SU-DHL-6 (cell line): ENCODE measurements around the gene DACH2.

Experiments used
- CTCF ChIP-seq: fragments of 200-600 bp; sonication (generic); IDR thresholded peaks from one replicate; pipeline ENCODE4 v1.5.1; 2017; ENCODE audit warnings: antibody characterized with exemption, mild to moderate bottlenecking, low read length, moderate library complexity; ENCODE audit not compliant: insufficient read depth, poor library complexity, severe bottlenecking
- EZH2phosphoT487 ChIP-seq: fragments of 200-600 bp; sonication (generic), shearing (Covaris generic); conservative IDR thresholded peaks from 2 replicates; pipeline ENCODE4 v1.6.1; 2018; ENCODE audit warnings: mild to moderate bottlenecking, antibody characterized with exemption, low read length, moderate library complexity, mixed read lengths

GRCh38 chrX:86146102-86146501 is 2.1 kb upstream of the DACH2 start:
- no peak for TF ChIP-seq CTCF
- TF ChIP-seq EZH2phosphoT487, result no peak
